ENCODE data around the gene SPG7. TPM values are rescaled to one million over a fixed set of nuclear protein-coding genes. Genes with fewer than 3 reads are reported as not detected.

Gene SPG7
- total RNA-seq, 4 donors from 2014 or later: 79.0 to 156 (median 92.3) TPM

- intact Hi-C loops (cut with DNase I; ENCODE audit: low total_unique reads): no loop called here
- H3K4me3 ChIP-seq (ENCODE audit: low read depth, poor library complexity, severe bottlenecking): no peak overlapping the region
- no peak for TF ChIP-seq POLR2A (IDR thresholded peaks at IDR 0.05)
- TF ChIP-seq, protein P1, sequence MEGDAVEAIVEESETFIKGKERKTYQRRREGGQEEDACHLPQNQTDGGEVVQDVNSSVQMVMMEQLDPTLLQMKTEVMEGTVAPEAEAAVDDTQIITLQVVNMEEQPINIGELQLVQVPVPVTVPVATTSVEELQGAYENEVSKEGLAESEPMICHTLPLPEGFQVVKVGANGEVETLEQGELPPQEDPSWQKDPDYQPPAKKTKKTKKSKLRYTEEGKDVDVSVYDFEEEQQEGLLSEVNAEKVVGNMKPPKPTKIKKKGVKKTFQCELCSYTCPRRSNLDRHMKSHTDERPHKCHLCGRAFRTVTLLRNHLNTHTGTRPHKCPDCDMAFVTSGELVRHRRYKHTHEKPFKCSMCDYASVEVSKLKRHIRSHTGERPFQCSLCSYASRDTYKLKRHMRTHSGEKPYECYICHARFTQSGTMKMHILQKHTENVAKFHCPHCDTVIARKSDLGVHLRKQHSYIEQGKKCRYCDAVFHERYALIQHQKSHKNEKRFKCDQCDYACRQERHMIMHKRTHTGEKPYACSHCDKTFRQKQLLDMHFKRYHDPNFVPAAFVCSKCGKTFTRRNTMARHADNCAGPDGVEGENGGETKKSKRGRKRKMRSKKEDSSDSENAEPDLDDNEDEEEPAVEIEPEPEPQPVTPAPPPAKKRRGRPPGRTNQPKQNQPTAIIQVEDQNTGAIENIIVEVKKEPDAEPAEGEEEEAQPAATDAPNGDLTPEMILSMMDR (IDR thresholded peaks at IDR 0.05): no peak
- 76 to 84% methylated on average over 9 to 10 of the region's 10 CpGs for WGBS, 2 donors
- DNase-seq (ENCODE audit: low spot score in 2 of 2): no peak
Observed at GRCh38 chr16:89599902-89600301, 91.7 kb downstream of the SPG7 start.

GRCh38 chr16:89600427-89600826 is 92.2 kb downstream of the SPG7 start:
- DNase-seq (ENCODE audit: low spot score in 2 of 2): no peak
- TF ChIP-seq POLR2A (IDR thresholded peaks at IDR 0.05): no peak
- no peak overlapping the region for H3K4me3 ChIP-seq (ENCODE audit: low read depth, poor library complexity, severe bottlenecking)
- intact Hi-C loops (cut with DNase I; ENCODE audit: low total_unique reads): no loop called here
- WGBS, 2 donors: 42 to 47% methylated on average over 12 of the region's 12 CpGs

DNA sequence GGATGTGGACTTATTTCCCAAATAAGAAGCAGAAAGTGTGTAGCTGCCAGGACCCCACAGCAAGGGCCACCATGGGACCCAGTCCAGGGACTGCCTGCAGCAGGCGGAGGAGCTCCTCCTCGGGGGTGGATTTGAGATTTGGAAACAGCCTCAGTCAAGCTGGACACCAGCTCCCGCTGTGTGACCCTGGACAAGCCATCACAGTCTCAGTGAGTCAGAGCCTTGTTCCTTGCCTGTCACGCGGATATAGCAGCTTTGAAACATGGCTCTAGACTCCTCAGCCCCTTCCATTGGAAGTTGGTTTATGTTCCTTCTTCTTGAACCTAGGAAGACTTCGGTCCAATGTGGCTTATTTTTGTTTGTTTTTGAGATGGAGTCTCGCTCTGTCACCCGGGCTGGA is 92.8 kb downstream of the SPG7 start:
- no peak for DNase-seq (ENCODE audit: low spot score in 2 of 2)
- no peak overlapping the region for H3K4me3 ChIP-seq (ENCODE audit: low read depth, poor library complexity, severe bottlenecking)
- WGBS, 2 donors: 79 to 81% methylated on average over 8 of the region's 8 CpGs
- TF ChIP-seq POLR2A (IDR thresholded peaks at IDR 0.05): no peak
- TF ChIP-seq, protein P1 (IDR thresholded peaks at IDR 0.05): no peak
- intact Hi-C loops (cut with DNase I; ENCODE audit: low total_unique reads): no loop called here

- H3K4me3 ChIP-seq (ENCODE audit: low read depth, poor library complexity, severe bottlenecking): no peak overlapping the region
- WGBS, 2 donors: 31 to 48% methylated on average over 20 to 22 of the region's 22 CpGs
Observed at GRCh38 chr16:89601906-89602272, 93.7 kb downstream of the SPG7 start.

DNA sequence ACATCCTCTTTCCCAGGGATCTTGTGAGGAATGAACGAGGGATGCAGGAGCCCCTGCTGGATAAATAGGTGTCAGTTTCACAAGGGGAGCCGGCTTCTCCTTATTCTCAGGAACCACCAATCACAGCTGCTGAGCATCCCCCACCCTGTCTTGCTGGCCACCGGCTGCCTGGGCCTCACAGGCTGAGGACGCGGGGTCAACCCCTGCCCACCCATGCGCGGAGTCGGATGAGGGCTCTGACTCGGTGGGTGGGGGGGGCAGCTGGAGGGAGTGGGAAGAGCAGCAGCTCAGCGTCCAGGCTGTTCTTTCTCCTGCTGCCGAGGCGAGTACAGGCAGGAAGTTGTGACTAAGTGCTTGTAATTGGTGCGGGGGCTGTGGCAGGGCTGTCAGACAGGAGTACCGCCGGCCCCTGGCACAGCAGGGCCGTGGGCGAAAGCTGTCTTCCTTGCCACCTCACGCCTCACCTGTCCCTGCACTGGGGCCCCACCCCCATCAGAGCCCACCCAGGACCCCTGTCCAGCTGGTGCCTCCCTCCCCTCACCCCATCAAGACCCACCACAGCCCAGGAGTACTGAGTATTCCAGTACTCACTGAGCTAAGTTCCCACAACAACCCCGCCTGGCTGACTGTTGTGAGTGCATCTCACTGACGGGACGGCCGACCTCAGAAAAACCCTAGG is 94.2 kb downstream of the SPG7 start:
- no peak for DNase-seq (ENCODE audit: low spot score in 2 of 2)
- TF ChIP-seq, protein P1 (IDR thresholded peaks at IDR 0.05): no peak
- no peak for TF ChIP-seq POLR2A (IDR thresholded peaks at IDR 0.05)
- intact Hi-C loops (cut with DNase I; ENCODE audit: low total_unique reads): no loop called here
- no peak overlapping the region for H3K4me3 ChIP-seq (ENCODE audit: low read depth, poor library complexity, severe bottlenecking)
- WGBS, 2 donors: 2 to 3% methylated on average over 19 to 22 of the region's 22 CpGs

More at GRCh38 chr16:89601906-89602272, 93.7 kb downstream of the SPG7 start:
- intact Hi-C loops (cut with DNase I; ENCODE audit: low total_unique reads): no loop called here
- DNase-seq (ENCODE audit: low spot score in 2 of 2): no peak
- TF ChIP-seq, protein P1 (IDR thresholded peaks at IDR 0.05): no peak
- no peak for TF ChIP-seq POLR2A (IDR thresholded peaks at IDR 0.05)

DNA sequence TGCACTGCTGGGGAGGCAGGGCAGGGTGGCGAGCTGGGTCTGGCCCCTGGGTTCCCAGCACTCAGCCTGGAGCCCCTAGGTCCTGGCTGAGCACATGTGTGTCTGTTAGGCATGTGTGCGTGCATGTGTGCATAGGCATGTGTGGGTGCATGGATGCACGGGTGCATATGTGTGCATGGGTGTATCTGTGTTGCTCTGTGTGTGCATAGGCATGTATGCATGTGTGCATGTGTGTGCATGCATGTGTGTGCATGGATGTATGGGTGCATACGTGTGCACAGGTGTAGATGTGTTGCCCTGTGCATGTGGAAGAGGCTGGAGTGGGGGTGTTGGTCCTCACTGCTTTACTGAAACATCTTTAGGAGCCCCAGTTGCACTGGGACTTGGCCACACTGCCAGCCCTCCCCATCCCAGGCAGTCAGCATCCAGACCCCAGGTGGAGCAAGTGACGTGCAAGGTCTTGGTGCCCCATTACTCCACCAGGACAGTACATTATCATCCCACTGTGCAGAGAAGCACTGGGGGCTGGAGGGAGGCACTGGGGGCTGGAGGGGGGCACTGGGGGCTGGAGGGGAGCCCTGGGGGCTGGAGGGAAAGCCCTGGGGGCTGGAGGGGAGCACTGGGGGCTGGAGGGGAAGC is 94.9 kb downstream of the SPG7 start:
- DNase-seq (ENCODE audit: low spot score in 2 of 2): no peak
- intact Hi-C loops (cut with DNase I; ENCODE audit: low total_unique reads): no loop called here
- H3K4me3 ChIP-seq (ENCODE audit: low read depth, poor library complexity, severe bottlenecking): no peak overlapping the region
- WGBS, 2 donors: 33 to 50% methylated on average over 4 to 5 of the region's 5 CpGs
- TF ChIP-seq, protein P1 (IDR thresholded peaks at IDR 0.05): no peak
